T-helper 22 cell (primary cell): ENCODE results near the gene ZMIZ1.
A peak's percentile ranks its signal among the peaks of the same experiment; 100 is the strongest.

Experiments
- DNase-seq: peaks from one replicate; pipeline ENCODE4 v3.0.0-alpha.2; 2020; ENCODE audit warnings: low read depth

Gene ZMIZ1, protein sequence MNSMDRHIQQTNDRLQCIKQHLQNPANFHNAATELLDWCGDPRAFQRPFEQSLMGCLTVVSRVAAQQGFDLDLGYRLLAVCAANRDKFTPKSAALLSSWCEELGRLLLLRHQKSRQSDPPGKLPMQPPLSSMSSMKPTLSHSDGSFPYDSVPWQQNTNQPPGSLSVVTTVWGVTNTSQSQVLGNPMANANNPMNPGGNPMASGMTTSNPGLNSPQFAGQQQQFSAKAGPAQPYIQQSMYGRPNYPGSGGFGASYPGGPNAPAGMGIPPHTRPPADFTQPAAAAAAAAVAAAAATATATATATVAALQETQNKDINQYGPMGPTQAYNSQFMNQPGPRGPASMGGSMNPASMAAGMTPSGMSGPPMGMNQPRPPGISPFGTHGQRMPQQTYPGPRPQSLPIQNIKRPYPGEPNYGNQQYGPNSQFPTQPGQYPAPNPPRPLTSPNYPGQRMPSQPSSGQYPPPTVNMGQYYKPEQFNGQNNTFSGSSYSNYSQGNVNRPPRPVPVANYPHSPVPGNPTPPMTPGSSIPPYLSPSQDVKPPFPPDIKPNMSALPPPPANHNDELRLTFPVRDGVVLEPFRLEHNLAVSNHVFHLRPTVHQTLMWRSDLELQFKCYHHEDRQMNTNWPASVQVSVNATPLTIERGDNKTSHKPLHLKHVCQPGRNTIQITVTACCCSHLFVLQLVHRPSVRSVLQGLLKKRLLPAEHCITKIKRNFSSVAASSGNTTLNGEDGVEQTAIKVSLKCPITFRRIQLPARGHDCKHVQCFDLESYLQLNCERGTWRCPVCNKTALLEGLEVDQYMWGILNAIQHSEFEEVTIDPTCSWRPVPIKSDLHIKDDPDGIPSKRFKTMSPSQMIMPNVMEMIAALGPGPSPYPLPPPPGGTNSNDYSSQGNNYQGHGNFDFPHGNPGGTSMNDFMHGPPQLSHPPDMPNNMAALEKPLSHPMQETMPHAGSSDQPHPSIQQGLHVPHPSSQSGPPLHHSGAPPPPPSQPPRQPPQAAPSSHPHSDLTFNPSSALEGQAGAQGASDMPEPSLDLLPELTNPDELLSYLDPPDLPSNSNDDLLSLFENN

GRCh38 chr10:79068562-79069324 is at the start of gene ZMIZ1:
ZMIZ1 (plus strand) TSS chr10:79068966; CDS start chr10:79201633, 132,667 bp downstream.
- DNase-seq: peak; percentile 68

DNA sequence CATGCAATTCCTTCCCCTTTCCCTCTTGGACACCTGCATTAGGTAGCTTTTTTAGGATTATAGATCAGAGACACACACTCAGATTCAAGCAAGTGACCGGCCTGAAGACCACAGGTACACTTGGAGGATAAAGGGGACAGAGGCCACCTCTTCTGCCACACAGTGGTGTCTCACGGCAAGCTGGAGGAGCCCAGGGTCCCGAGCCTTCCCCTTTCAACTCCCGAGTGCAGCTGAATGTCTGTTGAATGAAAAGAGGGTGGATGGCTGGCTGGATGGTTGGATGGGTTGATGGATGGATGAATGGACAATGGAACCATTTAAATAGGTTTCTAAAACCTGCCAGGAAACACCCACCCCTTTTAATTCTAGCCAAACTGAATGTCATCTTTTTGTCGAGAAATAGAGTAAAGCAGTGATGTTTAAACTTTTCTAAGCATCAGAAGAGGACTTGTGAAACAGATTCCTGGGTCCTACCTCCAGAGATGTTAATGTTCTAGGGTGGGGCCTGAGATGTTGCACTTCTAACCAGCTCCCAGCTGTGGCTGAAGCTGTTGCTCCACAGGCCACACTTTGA is 49.2 kb upstream of the ZMIZ1 start:
- no peak for DNase-seq

GRCh38 chr10:79020015-79020491 is 48.7 kb upstream of the ZMIZ1 start:
- no peak for DNase-seq

GRCh38 chr10:79020605-79021004 is 48.2 kb upstream of the ZMIZ1 start:
- no peak for DNase-seq

DNA sequence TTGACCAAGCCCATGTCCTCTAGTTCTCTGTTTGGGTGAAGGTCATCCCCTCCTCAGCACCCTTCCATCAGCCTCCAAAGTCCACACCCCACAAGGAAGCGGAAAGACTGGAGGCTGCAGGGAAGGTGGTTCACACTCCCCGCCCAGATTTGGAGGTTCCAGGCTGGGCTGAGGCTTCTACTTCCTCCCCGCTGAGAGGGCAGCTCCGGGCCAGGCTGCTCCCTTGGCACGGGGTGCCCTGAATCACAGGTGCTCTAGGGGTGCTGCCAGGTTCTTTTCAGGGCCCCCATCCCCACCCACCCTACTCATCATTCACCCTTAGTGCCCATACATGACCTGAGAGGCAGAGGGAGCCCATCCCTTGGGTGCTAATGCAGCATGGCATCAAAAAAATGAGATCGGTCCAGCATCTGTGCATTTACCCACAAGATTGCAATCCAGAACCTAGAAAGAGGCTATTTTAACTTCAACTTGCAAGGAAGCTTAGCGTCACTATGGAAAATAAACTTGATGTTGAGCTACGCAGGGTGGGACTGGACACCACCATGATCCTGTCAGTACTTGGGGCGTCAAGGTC is 47.3 kb upstream of the ZMIZ1 start:
- DNase-seq: no peak

- DNase-seq: no peak
These were observed 46.7 kb upstream of the ZMIZ1 start for GRCh38 chr10:79021948-79022499.

DNA sequence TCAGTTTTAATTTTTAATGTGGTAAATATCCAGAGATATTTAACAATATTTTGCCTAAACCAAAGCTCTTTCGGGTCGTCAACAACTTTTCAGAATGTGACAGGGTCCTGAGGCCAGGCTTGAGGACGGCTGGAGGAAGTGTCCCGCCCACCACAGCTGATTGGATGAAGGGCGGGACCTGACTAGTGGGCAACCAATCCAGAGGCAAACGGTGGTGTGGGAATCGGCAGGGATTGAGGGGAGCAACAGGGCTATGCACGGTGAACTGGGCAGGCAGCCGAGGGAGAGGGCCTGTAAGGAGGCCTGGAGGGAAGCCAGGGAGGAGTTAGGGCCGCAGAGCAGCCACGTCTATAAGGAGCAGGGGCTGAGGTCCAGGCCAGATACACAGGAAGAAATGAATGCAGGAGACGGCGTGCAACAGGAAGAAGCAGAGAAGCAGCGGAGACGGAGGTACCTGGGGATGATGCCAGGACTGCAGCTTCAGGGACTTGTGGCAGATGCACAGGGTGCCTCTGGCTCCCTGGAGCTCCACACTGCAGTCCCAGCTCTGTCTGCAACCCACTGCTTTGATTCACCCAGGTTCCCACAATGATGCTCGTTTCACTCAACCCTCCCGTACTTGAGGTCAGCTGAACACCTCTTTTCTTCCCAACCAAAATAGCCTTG is 46.1 kb upstream of the ZMIZ1 start:
- no peak for DNase-seq

GRCh38 chr10:79023240-79024162 is 45.3 kb upstream of the ZMIZ1 start:
- no peak for DNase-seq

DNA sequence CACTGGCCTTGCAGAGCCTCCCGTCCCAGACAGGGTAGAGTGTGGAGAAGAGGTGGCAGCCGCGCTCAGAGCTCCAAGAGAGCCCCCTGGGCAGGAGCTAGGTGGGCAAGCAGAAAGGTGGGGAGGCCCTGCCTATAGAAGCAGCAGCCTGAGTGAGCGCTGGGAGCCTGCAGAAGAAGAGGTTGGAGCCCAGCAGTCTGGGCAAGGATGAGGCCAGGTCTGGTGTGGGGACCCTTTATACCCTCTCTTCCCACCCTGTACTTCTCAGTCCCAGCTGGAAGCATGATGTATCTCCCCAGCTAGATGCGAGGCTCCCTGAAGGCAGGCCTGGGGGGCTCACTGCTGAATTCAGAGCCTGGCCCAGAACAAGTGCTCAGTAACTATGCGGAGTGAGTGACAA is 44.5 kb upstream of the ZMIZ1 start:
- no peak for DNase-seq

GRCh38 chr10:79024720-79025198 is 44.0 kb upstream of the ZMIZ1 start:
- no peak for DNase-seq

DNA sequence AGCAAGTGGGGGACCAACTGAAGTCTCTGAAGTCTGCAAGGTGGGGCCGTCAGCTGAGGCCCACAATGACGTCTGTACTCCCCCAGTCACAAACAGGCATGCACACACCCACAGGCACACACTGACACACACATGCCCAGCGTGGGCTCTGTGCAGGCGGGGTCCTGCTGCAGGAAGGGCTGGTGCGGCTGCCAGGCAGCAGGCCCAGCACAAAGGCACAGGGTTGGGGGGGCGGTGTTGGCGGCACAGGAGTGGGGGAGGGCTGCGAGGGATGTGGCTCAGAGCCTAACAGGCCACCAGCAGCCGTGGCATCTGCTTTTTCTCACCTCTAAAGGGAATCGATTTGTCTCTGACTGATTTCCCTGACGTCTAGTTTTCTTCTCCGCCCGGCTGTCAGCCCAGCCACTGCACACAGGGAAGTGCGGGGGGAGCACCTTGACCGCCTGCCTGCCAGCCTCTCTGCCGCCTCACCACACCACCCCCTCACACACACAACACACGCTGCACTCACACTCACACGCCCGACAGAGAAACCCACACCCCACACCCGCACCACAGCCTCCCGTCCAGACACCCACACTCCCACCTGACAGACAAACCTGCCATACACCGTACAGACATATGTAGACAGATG is 43.5 kb upstream of the ZMIZ1 start:
- DNase-seq: no peak

- no peak for DNase-seq
These were observed 42.4 kb upstream of the ZMIZ1 start for GRCh38 chr10:79026341-79026761.

GRCh38 chr10:79026806-79027146 is 42.0 kb upstream of the ZMIZ1 start:
- no peak for DNase-seq

GRCh38 chr10:79027147-79028055 is 41.4 kb upstream of the ZMIZ1 start:
- DNase-seq: no peak

DNA sequence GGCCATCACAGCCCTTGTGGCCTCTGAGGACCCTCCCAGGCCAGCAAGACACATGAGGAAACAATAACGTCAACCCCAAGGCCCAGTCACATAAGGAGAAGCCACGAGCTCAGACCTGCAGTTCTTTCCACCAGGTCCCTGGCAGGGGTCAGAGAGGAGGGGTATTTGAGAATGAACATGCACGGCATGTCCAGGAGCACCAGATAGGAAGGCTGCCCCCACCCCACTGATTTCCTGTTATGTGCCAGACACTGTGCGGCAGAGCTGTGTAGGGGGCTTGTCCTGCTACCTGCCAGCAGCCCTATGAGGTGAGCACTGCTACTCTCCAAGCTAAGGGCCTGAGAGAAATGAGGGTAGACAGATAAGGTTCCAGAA is 40.7 kb upstream of the ZMIZ1 start:
- no peak for DNase-seq

- DNase-seq: no peak
These were observed 40.2 kb upstream of the ZMIZ1 start for GRCh38 chr10:79028451-79029010.
